Activated B cell treated with CpG ODN at 0.5 μM for 24 hours (primary cell): Measurements from ENCODE around the gene SLC29A3. TPM values are rescaled to one million over a fixed set of nuclear protein-coding genes. Genes with fewer than 3 reads are reported as not detected.

ENCODE experiments used
- ATAC-seq: fragments of 200-7000 bp; cut with Tn5 transposase; one replicate; pipeline ENCODE4 v1.10.0; 2021; ENCODE audit warnings: low read depth, mild to moderate bottlenecking, moderate library complexity
- CTCF ChIA-PET: fragments of 350-600 bp; sonication (Branson Sonifier 250); formaldehyde crosslinking; loops from one replicate; lab custom pipeline; 2021; ENCODE audit warnings: antibody characterized with exemption; lab: Charles Lee
- POLR2A ChIA-PET: fragments of 350-600 bp; sonication (Branson Sonifier 250); formaldehyde crosslinking; loops from one replicate; lab custom pipeline; 2021; ENCODE audit warnings: antibody characterized with exemption; lab: Charles Lee
- DNase-seq: peaks from one replicate; pipeline ENCODE4 v3.0.0; 2022
- H3K27ac Mint-ChIP-seq: one replicate; pipeline ENCODE4 v1.8.0; 2020; ENCODE audit warnings: mixed read lengths
- H3K27me3 Mint-ChIP-seq: one replicate; pipeline ENCODE4 v1.8.0; 2021; ENCODE audit warnings: mixed read lengths
- H3K36me3 Mint-ChIP-seq: one replicate; pipeline ENCODE4 v1.8.0; 2021; ENCODE audit warnings: low read depth, mixed read lengths
- H3K4me1 Mint-ChIP-seq: one replicate; pipeline ENCODE4 v1.8.0; 2021; ENCODE audit warnings: mixed read lengths
- H3K4me3 Mint-ChIP-seq: one replicate; pipeline ENCODE4 v1.8.0; 2020; ENCODE audit warnings: mild to moderate bottlenecking, mixed read lengths
- H3K9me3 Mint-ChIP-seq: one replicate; pipeline ENCODE4 v1.8.0; 2020; ENCODE audit warnings: mixed read lengths
- CTCF ChIP-seq: fragments of 200-600 bp; IDR thresholded peaks from one replicate; pipeline ENCODE4 v1.8.0; 2022; ENCODE audit warnings: antibody characterized with exemption, mild to moderate bottlenecking
- intact Hi-C: fragments of 100-400 bp; cut with micrococcal nuclease; formaldehyde crosslinking; loops from one replicate; pipeline ENCODE4 v1.15.1; 2024
- total RNA-seq: library from RNA; stranded (reverse); gene quantifications from 2 replicates; pipeline ENCODE4 v1.2.3, GENCODE V29; 2022

The SLC29A3 gene
- total RNA-seq, 1 donor from 2014 or later: 4.3 TPM

GRCh38 chr10:71408436-71409225 lies 89.6 kb downstream of the SLC29A3 start:
- H3K36me3 Mint-ChIP-seq: no peaks in the 10 kb centered on the region
- ChIA-PET CTCF (no interaction called here), POLR2A (no interaction called here)
- intact Hi-C loops: no loop called here
- no peak overlapping the region for H3K27ac Mint-ChIP-seq
- no peaks in the 10 kb centered on the region for H3K4me1 Mint-ChIP-seq
- H3K4me3 Mint-ChIP-seq: no peak overlapping the region
- ATAC-seq (no peak), DNase-seq (no peak)
- H3K27me3 Mint-ChIP-seq: peaks cover 11% of the 10 kb centered on the region
- TF ChIP-seq CTCF: no peak
- peaks cover 11% of the 10 kb centered on the region for H3K9me3 Mint-ChIP-seq

GRCh38 chr10:71409516-71410104 lies 90.6 kb downstream of the SLC29A3 start:
- H3K4me1 Mint-ChIP-seq: no peaks in the 10 kb centered on the region
- ChIA-PET POLR2A (no interaction called here), CTCF (no interaction called here)
- TF ChIP-seq CTCF: no peak
- peaks cover 11% of the 10 kb centered on the region for H3K9me3 Mint-ChIP-seq
- peaks cover 13% of the 10 kb centered on the region for H3K27me3 Mint-ChIP-seq
- no peaks in the 10 kb centered on the region for H3K36me3 Mint-ChIP-seq
- intact Hi-C loops: no loop called here
- no peak overlapping the region for H3K4me3 Mint-ChIP-seq
- ATAC-seq (no peak), DNase-seq (no peak)
- H3K27ac Mint-ChIP-seq: no peak overlapping the region

Other genes starting within 250 kb of the SLC29A3 start
- gene UNC5B, start 106.7 kb upstream of the SLC29A3 start, total RNA-seq: not detected in 2 replicates
- 0.17 and 0.29 TPM in 2 replicates for gene CDH23, start 77.7 kb downstream of the SLC29A3 start, total RNA-seq